Activated T-cell treated with anti-CD3 and anti-CD28 coated beads, Interleukin-2, amount 50 U/mL, for 1 hour (primary cell): ENCODE measurements around the gene CACNA1D.

Experiments
- DNase-seq: peaks from one replicate; pipeline ENCODE4 v3.0.0-alpha.2; 2020

CACNA1D gene

GRCh38 chr3:53863145-53863544 is 368.7 kb downstream of the CACNA1D start:
- DNase-seq, result no peak
